Measurements from ENCODE around the gene GULP1.

GULP1 gene

GRCh38 chr2:188524519-188525113, 232.9 kb downstream of the GULP1 start:
- Histone ChIP-seq H3K4me3 (ENCODE audit: low read length) (no peak overlapping the region), H4K20me1 (ENCODE audit: control insufficient read depth, insufficient read depth, low read depth, low read length) (no peaks in the 10 kb centered on the region), H3F3A (ENCODE audit: control insufficient read depth, insufficient read depth) (no peaks in the 10 kb centered on the region), H3K27me3 (ENCODE audit: control insufficient read depth, low read length) (no peaks in the 10 kb centered on the region), H3K4me1 (ENCODE audit: control insufficient read depth, low read length) (no peaks in the 10 kb centered on the region), H3K79me2 (ENCODE audit: control insufficient read depth, low read length) (no peaks in the 10 kb centered on the region), H3K36me3 (ENCODE audit: control insufficient read depth, low read length) (no peaks in the 10 kb centered on the region), H3K4me2 (ENCODE audit: low read length) (no peak overlapping the region), H3K9me2 (replicated peaks; ENCODE audit: control insufficient read depth, low read length) (no peaks in the 10 kb centered on the region), H3K27ac (ENCODE audit: low read depth, low read length) (no peak overlapping the region), H3K9me3 (ENCODE audit: control insufficient read depth, insufficient read depth, low read length) (no peaks in the 10 kb centered on the region)
- TF ChIP-seq EZH2phosphoT487 (IDR thresholded peaks at IDR 0.05; ENCODE audit: borderline replicate concordance, low read length) (no peak), CTCF (IDR thresholded peaks at IDR 0.05; ENCODE audit: low read depth, low read length, poor library complexity, severe bottlenecking) (peak; percentile 54)

GRCh38 chr2:188526701-188527100, 235.0 kb downstream of the GULP1 start:
- no peaks in the 10 kb centered on the region for H3K9me2 ChIP-seq (replicated peaks; ENCODE audit: control insufficient read depth, low read length)
- TF ChIP-seq EZH2phosphoT487 (IDR thresholded peaks at IDR 0.05; ENCODE audit: borderline replicate concordance, low read length): no peak
- no peak for TF ChIP-seq CTCF (IDR thresholded peaks at IDR 0.05; ENCODE audit: low read depth, low read length, poor library complexity, severe bottlenecking)
- H4K20me1 ChIP-seq (ENCODE audit: control insufficient read depth, insufficient read depth, low read depth, low read length): no peaks in the 10 kb centered on the region
- no peaks in the 10 kb centered on the region for H3K9me3 ChIP-seq (ENCODE audit: control insufficient read depth, insufficient read depth, low read length)
- no peaks in the 10 kb centered on the region for H3K79me2 ChIP-seq (ENCODE audit: control insufficient read depth, low read length)
- no peaks in the 10 kb centered on the region for H3F3A ChIP-seq (ENCODE audit: control insufficient read depth, insufficient read depth)
- no peaks in the 10 kb centered on the region for H3K4me1 ChIP-seq (ENCODE audit: control insufficient read depth, low read length)
- H3K27ac ChIP-seq (ENCODE audit: low read depth, low read length): no peak overlapping the region
- H3K36me3 ChIP-seq (ENCODE audit: control insufficient read depth, low read length): no peaks in the 10 kb centered on the region
- H3K4me3 ChIP-seq (ENCODE audit: low read length): no peak overlapping the region
- H3K27me3 ChIP-seq (ENCODE audit: control insufficient read depth, low read length): no peaks in the 10 kb centered on the region
- H3K4me2 ChIP-seq (ENCODE audit: low read length): no peak overlapping the region

- Histone ChIP-seq H3F3A (ENCODE audit: control insufficient read depth, insufficient read depth) (no peaks in the 10 kb centered on the region), H3K9me2 (replicated peaks; ENCODE audit: control insufficient read depth, low read length) (no peaks in the 10 kb centered on the region), H3K4me2 (ENCODE audit: low read length) (no peak overlapping the region), H3K4me1 (ENCODE audit: control insufficient read depth, low read length) (no peaks in the 10 kb centered on the region), H3K79me2 (ENCODE audit: control insufficient read depth, low read length) (no peaks in the 10 kb centered on the region), H4K20me1 (ENCODE audit: control insufficient read depth, insufficient read depth, low read depth, low read length) (no peaks in the 10 kb centered on the region), H3K36me3 (ENCODE audit: control insufficient read depth, low read length) (no peaks in the 10 kb centered on the region), H3K27ac (ENCODE audit: low read depth, low read length) (no peak overlapping the region), H3K9me3 (ENCODE audit: control insufficient read depth, insufficient read depth, low read length) (no peaks in the 10 kb centered on the region), H3K4me3 (ENCODE audit: low read length) (no peak overlapping the region), H3K27me3 (ENCODE audit: control insufficient read depth, low read length) (no peaks in the 10 kb centered on the region)
- TF ChIP-seq EZH2phosphoT487 (IDR thresholded peaks at IDR 0.05; ENCODE audit: borderline replicate concordance, low read length) (no peak), CTCF (IDR thresholded peaks at IDR 0.05; ENCODE audit: low read depth, low read length, poor library complexity, severe bottlenecking) (no peak)
Observed at GRCh38 chr2:188527141-188527540, 235.5 kb downstream of the GULP1 start.
